HG02678 (cell line): ENCODE data around the gene BTBD7.
"Not testable (repeated sequence)": the region's sequence is repeated elsewhere in the genome, so short reads cannot be mapped to it uniquely, and the experiment has no call there.

Source experiments
- ATAC-seq: cut with Tn5 transposase; IDR thresholded peaks from one replicate; pipeline ENCODE4 v1.9.1; 2021; ENCODE audit warnings: mild to moderate bottlenecking, moderate library complexity; ENCODE audit not compliant: unreplicated experiment

BTBD7 gene

DNA sequence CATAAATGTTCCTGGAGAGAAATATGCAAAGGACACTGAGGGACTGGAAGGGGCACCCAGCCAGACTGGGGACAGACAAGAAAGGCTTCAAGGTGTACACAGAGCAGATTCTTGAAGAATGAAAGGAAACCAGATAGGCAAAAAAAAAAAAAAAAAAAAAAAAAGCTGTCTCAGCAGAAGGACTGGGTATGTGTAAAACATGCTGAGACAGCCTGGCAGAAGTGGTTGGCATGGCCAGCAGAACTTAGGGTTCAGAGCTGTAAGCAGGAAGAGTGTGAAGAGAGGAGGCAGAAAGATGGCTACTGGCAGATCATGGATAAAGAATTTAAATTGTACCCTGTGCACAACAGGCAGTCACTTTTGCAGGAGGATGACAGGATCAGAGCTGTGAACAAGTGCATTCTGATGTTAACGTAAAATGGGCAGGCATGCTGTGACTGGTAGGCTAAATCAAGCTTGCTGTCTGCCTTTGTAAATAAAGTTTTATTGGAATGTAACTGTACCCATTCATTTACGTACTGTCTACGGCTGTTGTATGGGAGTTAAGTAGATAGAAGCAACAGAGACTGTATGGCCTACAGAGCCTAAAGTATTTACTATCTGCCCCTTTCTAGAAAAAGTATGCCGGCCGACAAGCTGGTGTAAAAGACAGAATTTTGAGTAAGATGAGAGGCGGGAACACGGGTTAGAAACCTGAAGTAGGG lies 83.6 kb downstream of the BTBD7 start:
- no peak for ATAC-seq

DNA sequence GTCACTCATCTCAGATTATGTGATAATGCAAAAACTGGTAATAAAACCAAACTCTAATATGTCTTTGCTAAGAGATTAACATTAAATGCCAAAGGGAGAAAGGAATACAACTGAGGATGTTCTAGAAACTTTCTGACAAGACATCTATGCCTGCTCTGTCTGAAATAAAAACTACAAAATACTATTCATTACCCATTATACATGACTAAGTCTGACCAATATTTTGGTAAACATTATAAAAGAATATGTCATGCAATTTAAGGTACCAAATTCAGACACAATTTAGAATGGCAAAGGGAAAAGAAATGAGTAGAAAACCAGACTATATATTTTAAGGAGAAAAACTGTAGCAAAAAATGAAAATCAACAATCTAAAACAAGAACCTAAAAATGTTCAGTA lies 86.3 kb downstream of the BTBD7 start:
- ATAC-seq = no peak

DNA sequence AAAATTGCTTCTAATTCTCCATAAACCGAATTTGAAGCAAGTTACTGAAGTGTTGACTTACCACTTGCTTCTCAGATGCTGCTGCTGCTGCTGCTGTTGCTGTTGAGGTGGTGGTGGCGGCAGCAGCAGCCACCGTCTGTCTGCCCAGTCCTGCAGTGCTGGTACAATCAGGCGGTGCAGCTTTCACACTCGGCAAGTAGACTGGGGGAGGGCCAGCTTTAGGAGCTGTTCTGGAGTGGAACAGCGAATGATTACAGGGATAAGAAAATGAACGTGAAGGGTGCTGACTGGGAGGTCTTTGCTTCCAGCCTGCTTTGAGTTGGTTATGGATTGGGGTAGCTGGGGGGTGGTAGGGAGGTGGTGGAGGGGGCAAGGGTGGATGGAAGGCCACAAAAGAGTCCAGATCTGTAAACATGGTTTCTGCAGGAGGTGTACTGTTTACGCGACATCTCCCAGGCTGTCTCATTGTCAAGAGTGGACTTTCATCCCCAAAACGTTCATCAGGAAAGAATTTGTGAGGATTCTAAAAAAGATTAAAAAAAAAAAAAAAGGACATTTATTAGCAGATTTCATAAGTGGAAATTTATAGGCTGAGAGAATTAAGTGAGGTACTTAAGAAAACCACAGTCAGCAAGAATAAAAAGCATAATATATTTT lies 86.9 kb downstream of the BTBD7 start:
- ATAC-seq = no peak

DNA sequence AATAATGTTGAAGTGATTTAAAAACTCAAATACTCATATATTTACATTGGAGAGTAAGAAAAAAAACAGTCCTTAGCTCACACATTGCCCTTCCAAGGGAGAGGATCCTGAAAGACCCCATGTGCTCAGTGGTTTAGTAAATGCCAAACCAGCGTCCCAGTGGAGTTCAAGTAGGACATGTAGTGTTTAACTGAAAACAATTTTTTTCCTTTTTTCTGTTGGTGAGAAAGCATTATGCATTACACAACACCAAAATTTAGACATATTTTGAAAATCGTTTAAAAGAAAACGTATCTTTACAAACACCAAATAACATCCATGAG lies 92.2 kb downstream of the BTBD7 start:
- no peak for ATAC-seq

DNA sequence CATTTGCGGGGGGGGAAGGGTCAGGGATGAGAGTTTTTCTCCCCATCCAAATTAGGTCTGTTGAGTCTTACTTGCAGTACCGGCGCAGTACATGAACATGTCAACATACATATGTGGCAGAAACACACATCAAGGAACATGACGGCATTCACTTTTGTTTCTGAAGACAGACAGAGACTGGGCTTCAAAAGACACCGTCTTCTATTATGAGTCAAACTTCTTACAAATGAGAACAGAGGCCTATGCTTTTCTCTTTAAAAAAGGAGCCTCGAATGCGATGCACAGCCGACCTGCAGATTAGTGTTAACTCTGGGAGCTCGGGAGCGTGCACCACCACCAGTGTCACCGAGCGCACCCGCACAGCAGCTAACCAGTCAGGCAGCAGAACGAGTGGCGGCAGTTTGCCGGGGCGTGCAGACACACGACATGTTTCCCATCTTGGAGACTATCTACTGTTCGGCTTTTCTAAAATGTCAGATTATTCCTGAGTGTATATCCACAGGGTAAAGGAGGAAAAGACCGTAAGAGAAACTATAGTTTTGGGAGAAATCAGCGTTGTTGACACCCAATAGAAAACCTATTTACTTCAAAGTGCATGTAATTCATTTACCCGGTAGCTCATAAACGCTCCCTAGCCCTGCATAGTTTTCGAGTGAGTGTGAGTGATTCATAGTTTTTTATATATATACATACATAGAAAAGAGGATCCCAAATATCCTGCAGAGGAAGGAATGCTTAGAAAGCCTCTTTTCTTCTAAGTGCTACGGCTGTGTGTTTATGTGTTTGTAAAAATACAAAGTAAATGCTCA lies 92.8 kb downstream of the BTBD7 start:
- no peak for ATAC-seq

DNA sequence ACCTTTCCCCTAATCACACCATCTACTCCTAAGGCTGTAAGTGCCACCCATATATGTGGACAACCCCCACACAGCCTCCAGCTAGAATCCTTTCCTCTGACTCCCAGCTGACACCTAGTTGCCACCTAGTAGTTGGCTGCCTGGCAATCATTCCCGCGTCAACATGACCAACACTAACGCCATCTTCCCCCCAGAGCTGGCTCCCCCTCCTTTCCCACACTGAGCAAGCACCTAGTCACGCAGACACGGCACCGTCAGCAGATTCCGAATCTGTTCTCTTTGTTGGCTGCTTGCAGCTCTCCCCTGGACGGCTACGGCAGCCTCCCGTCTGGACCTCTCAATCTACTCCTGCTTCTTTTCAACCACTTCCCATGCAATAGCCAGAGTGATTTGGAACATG lies 98.0 kb downstream of the BTBD7 start:
- no peak for ATAC-seq

DNA sequence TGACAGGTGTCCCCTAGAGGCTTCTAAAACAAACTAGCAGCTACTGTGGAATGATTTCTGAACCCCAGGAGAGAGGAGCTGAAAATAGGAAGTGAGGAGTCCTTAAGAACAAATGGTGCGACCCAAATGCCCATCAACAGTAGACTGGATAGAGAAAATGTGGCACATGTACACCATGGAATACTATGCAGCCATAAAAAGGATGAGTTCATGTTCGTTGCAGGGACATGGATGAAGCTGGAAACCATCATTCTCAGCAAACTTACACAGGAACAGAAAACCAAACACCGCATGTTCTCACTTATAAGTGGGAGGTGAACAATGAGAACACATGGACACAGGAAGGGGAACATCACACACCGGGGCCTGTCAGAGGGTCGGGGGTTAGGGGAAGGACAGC lies 99.8 kb downstream of the BTBD7 start:
- not testable (repeated sequence) for ATAC-seq

DNA sequence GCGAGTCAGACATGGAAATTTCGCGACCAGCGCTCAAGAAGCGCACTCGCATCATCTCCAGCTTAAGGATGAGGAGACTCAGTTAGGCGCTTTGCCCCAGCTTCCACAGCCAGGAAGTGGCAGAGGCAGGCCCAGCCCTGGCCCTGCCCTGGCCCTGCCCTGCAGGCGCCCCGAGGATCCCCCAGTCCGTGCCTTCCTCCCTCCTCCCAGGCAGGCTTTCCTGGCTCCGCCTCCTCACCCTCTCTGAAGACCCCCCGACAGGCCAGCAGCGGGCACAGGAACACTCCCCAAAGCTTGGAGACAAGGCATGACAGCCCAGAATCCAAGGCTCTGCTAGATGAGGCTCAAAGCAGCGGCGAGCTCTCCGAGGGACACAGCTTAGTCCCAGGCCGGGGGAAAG lies 100.7 kb downstream of the BTBD7 start:
- no peak for ATAC-seq

DNA sequence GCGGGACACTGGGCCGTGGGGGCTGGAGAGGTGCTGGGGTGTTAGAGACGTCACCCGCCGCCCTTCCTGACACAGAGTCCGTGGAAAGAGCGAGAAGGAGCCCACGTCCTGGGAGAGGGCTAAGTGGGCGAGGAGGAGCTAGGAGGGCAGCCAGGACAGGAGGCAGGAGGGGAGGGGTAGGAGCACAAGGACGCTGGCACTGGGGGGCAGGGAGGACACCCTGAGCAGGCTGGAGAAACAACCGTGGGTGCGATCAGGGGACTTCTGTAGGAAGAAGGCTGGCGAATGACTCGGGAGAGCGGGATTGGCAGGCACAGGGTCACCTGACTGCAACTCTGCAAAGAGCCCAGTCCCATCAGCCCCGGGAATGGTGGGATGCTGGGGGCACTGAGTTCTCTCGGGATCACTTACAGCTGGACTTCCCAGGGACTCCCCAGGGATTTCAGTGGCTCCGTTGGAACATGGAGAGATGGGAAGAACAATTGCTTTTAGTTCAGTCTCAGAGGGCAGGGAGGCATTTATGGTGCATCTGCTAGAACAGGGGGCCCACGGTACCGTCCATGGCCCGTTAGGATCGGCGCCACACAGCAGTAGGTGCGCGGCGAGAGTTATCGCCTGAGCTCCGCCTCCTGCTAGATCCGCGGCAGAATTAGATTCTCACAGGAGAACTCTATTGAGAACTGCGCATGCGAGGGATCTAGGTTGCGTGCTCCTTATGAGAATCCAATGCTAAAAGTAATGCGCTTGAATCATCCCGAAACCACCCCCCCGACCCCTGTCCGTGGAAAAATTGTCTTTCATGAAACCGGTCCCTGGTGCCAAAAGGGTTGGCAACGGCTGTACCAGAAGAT lies 101.5 kb downstream of the BTBD7 start:
- ATAC-seq = no peak

DNA sequence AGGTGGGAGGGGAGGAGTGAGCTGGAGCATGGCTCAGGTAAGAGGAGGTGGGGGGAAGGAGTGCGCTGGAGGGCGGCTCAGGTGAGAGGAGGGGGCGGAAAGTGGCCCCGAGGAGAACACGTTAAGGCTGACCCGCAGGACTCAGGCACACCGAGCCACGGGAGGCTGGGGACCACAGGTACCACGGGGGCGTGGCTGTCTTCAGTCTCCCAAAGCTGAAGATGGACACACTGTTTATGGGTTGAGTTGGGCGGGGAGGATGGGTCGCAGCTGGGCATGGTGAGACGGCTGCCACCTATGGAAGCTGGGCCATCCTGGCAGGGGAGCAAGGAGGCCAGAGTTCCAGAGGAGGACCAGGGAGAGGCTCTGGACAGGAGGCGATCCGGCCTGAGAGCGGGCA lies 102.3 kb downstream of the BTBD7 start:
- ATAC-seq = no peak

DNA sequence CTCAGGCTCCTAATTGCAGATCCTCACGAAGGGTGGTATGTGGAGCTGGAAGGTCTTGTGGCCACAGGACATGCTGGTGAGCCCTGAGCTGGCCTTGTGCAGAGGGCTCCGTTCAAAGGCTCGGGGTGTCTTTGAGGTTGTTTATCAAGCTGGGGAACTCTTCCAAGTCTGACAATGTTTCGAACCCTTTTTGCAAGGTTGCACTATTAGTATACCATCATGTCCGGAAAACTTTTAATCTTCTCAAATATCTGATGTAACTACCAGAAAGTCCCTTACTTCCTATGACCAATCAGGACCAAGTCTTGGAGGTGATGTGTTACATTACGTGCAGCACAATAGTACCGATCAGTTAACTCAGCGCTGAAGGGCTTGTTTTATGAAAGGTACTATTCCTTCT lies 104.3 kb downstream of the BTBD7 start:
- ATAC-seq = no peak

DNA sequence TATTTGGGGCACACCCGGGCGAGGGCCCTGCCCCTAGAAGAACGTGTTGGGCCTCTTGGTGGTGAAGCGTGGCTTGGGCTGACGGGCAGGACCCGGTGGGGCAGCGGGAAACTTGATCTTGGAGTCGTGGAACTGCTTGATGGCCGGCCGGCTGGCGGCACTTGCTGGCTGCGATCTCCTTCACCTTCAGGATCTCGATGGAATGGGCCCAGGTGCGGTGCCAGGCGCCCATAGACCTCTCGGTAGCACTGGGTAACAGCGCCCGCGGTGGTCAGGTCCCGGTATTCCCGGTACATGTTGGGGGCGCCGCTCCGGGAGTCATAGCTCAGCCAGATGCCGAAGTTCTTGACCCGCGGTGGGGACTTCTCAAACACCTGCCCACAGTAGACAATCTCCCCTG lies 109.3 kb downstream of the BTBD7 start:
- no peak for ATAC-seq

DNA sequence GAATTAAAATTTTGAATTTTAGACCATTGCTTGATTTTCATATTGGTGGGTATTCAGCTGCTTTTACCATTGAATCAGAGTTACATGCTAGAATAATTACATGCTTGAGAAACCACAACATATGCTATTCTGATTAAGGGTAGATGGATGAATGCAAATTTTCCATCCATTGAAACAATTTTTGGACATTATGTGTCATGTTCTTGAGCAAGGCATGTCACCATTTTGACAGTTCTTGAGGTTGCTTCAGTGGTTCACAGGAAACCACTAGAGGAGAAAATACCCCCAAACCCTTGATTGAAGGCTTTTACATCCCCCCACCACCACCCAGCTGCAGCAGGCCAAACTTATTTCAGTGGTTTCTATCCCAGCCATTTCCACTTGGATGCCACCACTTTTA lies 112.3 kb downstream of the BTBD7 start:
- ATAC-seq = no peak

DNA sequence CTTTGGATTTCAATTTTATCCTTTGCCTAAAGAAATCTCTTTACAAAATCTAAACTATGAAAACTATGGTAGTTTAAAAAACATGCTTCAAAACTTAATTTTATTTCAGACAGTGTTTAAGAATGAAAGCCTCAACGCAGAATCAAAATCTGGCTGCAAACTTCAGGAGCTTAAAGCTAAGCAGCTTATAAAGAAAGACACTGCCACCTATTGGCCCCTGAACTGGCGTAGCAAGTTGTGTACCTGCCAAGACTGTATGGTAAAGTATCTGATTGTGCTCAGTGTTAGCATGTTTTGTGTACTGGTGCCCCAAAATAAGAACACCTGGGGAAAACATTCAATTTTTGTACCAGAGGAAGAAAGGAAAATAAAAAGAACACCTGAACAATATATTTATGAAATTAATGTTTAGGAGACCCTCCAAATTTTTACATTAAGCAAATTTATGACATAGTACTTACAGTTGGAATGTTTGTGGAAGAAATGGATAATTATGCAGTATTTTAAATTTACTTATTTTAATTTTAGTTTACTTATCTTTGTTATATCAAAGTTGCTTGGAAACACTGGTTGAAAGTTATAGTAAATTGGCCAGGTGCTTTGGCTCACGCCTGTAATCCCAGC lies 113.6 kb downstream of the BTBD7 start:
- ATAC-seq = peak; percentile 72

DNA sequence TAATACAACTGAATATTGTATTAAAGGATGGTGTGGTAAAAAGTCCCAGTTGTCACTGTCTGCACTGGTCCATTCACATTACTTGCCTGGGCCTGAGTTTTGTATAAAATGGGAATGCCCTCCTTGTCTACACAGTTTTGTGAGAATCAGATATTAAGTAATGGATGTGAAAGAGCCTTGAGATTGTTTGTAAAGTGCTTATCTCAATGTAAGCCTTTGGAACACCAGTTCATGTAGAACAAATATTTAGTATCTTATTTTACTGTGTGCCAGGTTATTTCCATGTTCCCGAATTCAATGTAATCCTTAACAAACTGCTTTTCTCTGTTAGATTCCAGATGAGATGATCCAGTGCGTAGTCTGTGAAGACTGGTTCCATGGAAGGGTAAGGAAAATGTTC lies 118.2 kb downstream of the BTBD7 start:
- ATAC-seq = no peak

DNA sequence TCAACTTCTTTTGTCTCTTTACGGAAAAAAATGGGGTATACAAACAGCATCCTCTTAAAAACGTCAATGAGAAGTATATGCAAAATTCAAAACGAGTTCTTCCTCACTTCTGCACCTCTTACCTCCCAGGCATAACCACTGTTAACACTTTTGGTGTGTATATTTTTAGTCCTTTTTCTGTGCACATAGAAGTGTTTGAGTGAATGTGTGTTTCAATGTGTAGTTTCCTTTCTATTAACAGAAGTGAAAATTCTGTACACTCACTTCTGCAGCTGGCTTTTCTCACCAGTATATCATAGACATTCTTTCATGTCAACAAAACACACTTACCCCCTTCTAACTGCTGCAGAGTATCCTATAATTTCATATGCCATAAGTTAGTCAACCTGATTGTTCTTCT lies 120.4 kb downstream of the BTBD7 start:
- ATAC-seq = peak; percentile 74

DNA sequence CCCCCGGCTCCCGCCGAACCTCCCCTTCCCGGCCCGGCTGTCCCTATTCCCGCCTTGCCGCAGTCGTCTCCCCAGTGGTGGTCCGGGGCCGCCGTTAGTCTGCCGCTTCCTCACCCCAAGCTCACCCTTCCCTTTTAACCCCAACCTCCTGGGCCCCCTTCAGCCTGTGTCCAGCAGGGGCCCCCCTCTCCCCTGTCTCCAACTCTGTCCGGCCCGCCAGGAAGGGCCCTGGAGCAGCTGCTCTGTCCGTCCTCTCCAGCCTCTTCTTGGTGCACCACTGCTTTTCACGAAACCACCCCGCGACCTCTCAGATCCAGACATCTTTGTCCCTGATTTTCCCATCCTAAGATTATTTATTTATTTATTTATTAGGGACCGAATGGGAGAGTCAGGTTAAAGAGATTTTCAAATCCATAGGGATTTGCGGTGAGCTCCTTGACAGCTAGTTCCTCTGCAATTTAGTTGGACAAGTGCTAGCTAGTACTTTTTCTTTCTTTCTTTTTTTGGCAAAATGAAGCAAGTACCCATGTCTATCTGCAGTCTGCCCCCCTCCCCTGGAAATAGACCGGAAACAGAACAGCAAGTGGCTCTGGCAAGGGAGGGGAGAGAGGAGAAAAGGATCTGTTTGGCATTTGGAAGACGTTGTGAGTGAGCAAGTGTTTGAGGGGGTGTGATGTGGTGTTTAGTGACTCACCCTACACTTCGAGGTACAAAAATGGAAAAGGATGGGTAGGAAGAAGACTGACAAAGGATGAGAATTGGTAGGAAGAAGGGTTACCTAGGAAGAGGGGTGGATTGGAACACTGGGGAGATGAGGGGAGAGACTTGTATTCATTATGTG lies 125.1 kb downstream of the BTBD7 start:
- peak; percentile 49 for ATAC-seq

DNA sequence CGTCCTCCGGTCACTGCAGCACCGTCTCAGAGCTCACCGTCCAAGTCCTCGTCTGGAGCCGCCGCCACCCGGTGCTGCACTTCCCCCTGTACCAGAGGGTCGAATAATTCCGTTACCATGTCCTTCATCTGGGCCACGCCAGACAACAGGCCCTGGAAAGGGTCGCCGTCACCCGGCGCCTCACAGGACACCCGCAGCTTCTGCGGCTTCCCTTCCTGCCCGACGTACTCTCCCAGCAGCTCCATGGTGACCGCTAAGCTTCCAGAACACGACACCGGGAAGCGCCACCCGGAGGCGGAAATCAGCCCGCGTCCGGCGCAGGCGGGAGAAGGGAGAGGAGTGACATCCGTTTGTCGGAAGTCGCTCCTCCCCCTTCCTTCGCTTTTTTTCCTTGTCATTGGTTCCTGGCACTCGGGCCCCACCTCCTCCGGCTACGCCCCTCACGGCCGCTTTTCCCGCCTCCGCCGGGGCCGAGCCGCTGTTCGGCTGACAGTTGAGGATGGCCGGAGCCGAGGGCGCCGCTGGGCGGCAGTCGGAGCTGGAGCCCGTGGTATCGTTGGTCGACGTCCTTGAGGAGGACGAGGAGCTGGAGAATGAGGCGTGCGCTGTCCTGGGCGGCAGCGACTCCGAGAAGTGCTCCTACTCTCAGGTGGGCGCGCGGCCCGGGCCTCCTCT lies 125.9 kb downstream of the BTBD7 start, which contains the start of the genes GON7 and UBR7:
Gene GON7 (minus strand): TSS at position 273 of the 675 bp plus-strand sequence. CDS start 28 bp downstream, at position 245.
Gene UBR7 (plus strand): TSS at position 464 of the 675 bp plus-strand sequence. CDS start 36 bp downstream, at position 500.
- peak; percentile 83 for ATAC-seq

DNA sequence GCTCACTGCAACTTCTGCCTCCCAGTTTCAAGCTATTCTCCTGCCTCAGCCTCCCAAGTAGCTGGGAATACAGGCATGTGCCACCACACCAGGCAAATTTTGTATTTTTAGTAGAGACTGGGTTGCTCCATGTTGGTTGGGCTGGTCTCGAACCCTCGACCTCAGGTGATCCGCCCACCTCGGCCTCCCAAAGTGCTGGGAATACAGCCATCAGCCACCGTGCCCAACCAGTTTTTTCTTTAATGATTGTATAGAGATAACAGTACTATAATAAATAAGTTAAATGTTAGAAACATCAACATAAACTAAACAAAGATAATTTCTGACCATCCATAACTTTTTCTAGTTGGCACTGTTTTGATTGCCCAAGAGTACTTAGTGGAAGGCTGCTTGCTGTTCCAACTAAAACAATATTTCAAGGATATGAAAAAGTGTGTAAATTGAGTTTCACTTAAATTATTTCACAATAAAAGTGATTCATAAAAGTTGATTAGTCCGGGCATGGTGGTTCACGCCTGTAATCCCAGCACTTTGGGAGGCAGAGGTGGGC lies 131.6 kb downstream of the BTBD7 start:
- no peak for ATAC-seq
